HFF-Myc (cell line): ENCODE measurements around the gene NFIX.

Experiments used
- DNase-seq: peaks from one replicate; pipeline ENCODE4 v3.0.0-alpha.2; 2011; ENCODE audit warnings: low read depth; ENCODE audit errors: extremely low read depth
- H3K4me3 ChIP-seq: replicated peaks from 2 replicates; pipeline ENCODE4 v1.5.1; 2011; ENCODE audit warnings: low read depth, mild to moderate bottlenecking, control low read depth, low read length
- CTCF ChIP-seq: IDR thresholded peaks from 2 replicates; pipeline ENCODE4 v1.5.1; 2012; ENCODE audit warnings: mild to moderate bottlenecking, low read depth, low read length, control low read depth; ENCODE audit errors: missing control alignments

NFIX gene

GRCh38 chr19:13110099-13110610, 114.9 kb downstream of the NFIX start:
- TF ChIP-seq CTCF = no peak
- no peak for DNase-seq
- H3K4me3 ChIP-seq = no peak overlapping the region

- no peak overlapping the region for H3K4me3 ChIP-seq
- TF ChIP-seq CTCF = no peak
- no peak for DNase-seq
These were observed 117.3 kb downstream of the NFIX start for GRCh38 chr19:13112555-13112954.

- no peak for TF ChIP-seq CTCF
- no peak for DNase-seq
- H3K4me3 ChIP-seq = peak overlapping the region; percentile 99
These were observed 120.6 kb downstream of the NFIX start for GRCh38 chr19:13115936-13116281.

- no peak for TF ChIP-seq CTCF
- peak within 1 kb of the TSS; percentile 99 for H3K4me3 ChIP-seq
- peak; percentile 87 for DNase-seq
These were observed 121.3 kb downstream of the NFIX start, which contains the start of gene TRMT1 for GRCh38 chr19:13116282-13117175. TRMT1 (minus strand) TSS chr19:13116740; CDS start chr19:13116399, 341 bp downstream.

- DNase-seq = no peak
- H3K4me3 ChIP-seq = peak overlapping the region; percentile 99
- TF ChIP-seq CTCF = no peak
These were observed 122.0 kb downstream of the NFIX start for GRCh38 chr19:13117176-13117771.

- TF ChIP-seq CTCF = no peak
- peak; percentile 47 for DNase-seq
- peak within 1 kb of the TSS; percentile 99 for H3K4me3 ChIP-seq
These were observed 122.6 kb downstream of the NFIX start, which contains the start of gene NACC1 for GRCh38 chr19:13117772-13118423. NACC1 (plus strand) TSS chr19:13118264; CDS start chr19:13135208, 16,944 bp downstream.
